Trophoblast cell (in vitro differentiated cells and primary cell): ENCODE results near the gene ADM5.

ENCODE experiments used
- DNase-seq, 2 donors: peaks; one replicate each; pipeline ENCODE4 v3.0.0-alpha.2; 2016
- H2AFZ ChIP-seq: 2 replicates; pipeline ENCODE4 v1.6.1; 2013; ENCODE audit warnings: low read length, moderate library complexity, mild to moderate bottlenecking; ENCODE audit not compliant: insufficient read depth, poor library complexity
- H2AK5ac ChIP-seq: 2 replicates; pipeline ENCODE4 v1.6.1; 2013; ENCODE audit warnings: mild to moderate bottlenecking, low read length
- H2BK120ac ChIP-seq: 2 replicates; pipeline ENCODE4 v1.6.1; 2013; ENCODE audit warnings: low read length, mild to moderate bottlenecking, moderate library complexity; ENCODE audit not compliant: insufficient read depth, poor library complexity
- H2BK12ac ChIP-seq: 2 replicates; pipeline ENCODE4 v1.6.1; 2013; ENCODE audit warnings: mild to moderate bottlenecking, low read length, moderate library complexity
- H2BK5ac ChIP-seq: 2 replicates; pipeline ENCODE4 v1.6.1; 2013; ENCODE audit warnings: low read length, low read depth, moderate library complexity, mild to moderate bottlenecking; ENCODE audit not compliant: poor library complexity
- H3K14ac ChIP-seq: 2 replicates; pipeline ENCODE4 v1.6.1; 2013; ENCODE audit warnings: mild to moderate bottlenecking, low read length
- H3K18ac ChIP-seq: 2 replicates; pipeline ENCODE4 v1.6.1; 2013; ENCODE audit warnings: mild to moderate bottlenecking, low read length
- H3K23ac ChIP-seq: 2 replicates; pipeline ENCODE4 v1.6.1; 2013; ENCODE audit warnings: low read length
- H3K27ac ChIP-seq: 2 replicates; pipeline ENCODE4 v1.5.1; 2013; ENCODE audit warnings: low read depth, mild to moderate bottlenecking, inconsistent platforms, low read length, moderate library complexity
- H3K27me3 ChIP-seq: 2 replicates; pipeline ENCODE4 v1.6.1; 2013; ENCODE audit warnings: inconsistent platforms, mild to moderate bottlenecking, low read length, moderate library complexity; ENCODE audit not compliant: insufficient read depth
- H3K36me3 ChIP-seq, 2 experiments: 1 replicate in 1 of 2; 2 replicates in 1 of 2; pipeline ENCODE4 v1.6.1; 2013; ENCODE audit warnings: low read length in 2 of 2, mild to moderate bottlenecking in 2 of 2, moderate library complexity in 1 of 2; ENCODE audit not compliant: insufficient read depth in 2 of 2, control insufficient read depth in 1 of 2
- H3K4ac ChIP-seq: 2 replicates; pipeline ENCODE4 v1.6.1; 2013; ENCODE audit warnings: low read depth, mild to moderate bottlenecking, low read length, moderate library complexity
- H3K4me1 ChIP-seq, 2 experiments: 1 replicate in 1 of 2; 2 replicates in 1 of 2; pipeline ENCODE4 v1.6.1; 2013; ENCODE audit warnings: low read length in 2 of 2, mild to moderate bottlenecking in 2 of 2, moderate library complexity in 1 of 2; ENCODE audit not compliant: insufficient read depth in 2 of 2, control insufficient read depth in 1 of 2
- H3K4me2 ChIP-seq: 2 replicates; pipeline ENCODE4 v1.6.1; 2013; ENCODE audit warnings: inconsistent platforms, mild to moderate bottlenecking, low read length, moderate library complexity
- H3K4me3 ChIP-seq: 2 replicates; pipeline ENCODE4 v1.5.1; 2013; ENCODE audit warnings: mild to moderate bottlenecking, low read depth, low read length, inconsistent platforms
- H3K79me1 ChIP-seq: one replicate; pipeline ENCODE4 v1.6.1; 2013; ENCODE audit warnings: low read length
- H3K79me2 ChIP-seq: 2 replicates; pipeline ENCODE4 v1.6.1; 2013; ENCODE audit warnings: low read length, mild to moderate bottlenecking; ENCODE audit not compliant: control insufficient read depth, insufficient read depth, poor library complexity
- H3K9ac ChIP-seq: 2 replicates; pipeline ENCODE4 v1.6.1; 2013; ENCODE audit warnings: mild to moderate bottlenecking, low read length
- H3K9me3 ChIP-seq: 2 replicates; pipeline ENCODE4 v1.6.1; 2013; ENCODE audit warnings: low read depth, mild to moderate bottlenecking, control low read depth, inconsistent platforms, low read length; ENCODE audit not compliant: insufficient read depth
- H4K12ac ChIP-seq: 2 replicates; pipeline ENCODE4 v1.6.1; 2013; ENCODE audit warnings: low read depth, mild to moderate bottlenecking, low read length, moderate library complexity
- H4K8ac ChIP-seq: 2 replicates; pipeline ENCODE4 v1.6.1; 2013; ENCODE audit warnings: low read depth, mild to moderate bottlenecking, low read length, moderate library complexity
- H4K91ac ChIP-seq: one replicate; pipeline ENCODE4 v1.6.1; 2013; ENCODE audit warnings: low read depth, mild to moderate bottlenecking, low read length, moderate library complexity
- WGBS: extraction: QIAGEN DNeasy Blood & Tissue Kit; methylation state at CpG from one replicate; pipeline ENCODE4 v1.1.7; 2013; ENCODE audit warnings: missing lambda C conversion rate; ENCODE audit not compliant: insufficient read length, insufficient coverage; ENCODE audit errors: extremely low coverage; 5-methylcytosine and 5-hydroxymethylcytosine counted together

ADM5 gene

GRCh38 chr19:49680421-49681351 is 8.7 kb upstream of the ADM5 start:
- H3K9me3 ChIP-seq: peaks cover 2% of the 10 kb centered on the region
- H3K4me3 ChIP-seq: no peak overlapping the region

DNA sequence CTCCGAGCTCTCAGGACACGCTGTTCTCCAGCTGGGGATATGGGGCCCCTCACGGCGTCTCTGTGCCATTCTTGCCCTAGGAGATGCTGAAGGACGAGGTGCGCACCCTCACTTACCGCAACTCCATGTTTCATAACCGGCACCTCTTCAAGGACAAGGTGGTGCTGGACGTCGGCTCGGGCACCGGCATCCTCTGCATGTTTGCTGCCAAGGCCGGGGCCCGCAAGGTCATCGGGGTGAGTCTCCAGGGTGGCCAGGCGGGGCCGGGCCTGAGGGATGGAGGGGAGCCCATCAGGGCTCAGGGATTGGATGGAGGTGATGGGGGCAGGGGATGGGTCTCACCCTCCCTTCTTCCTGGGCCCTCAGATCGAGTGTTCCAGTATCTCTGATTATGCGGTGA is 7.6 kb upstream of the ADM5 start:
- Histone ChIP-seq H3K4me1 (peaks cover 13% of the 10 kb centered on the region in 2 experiments), H3K9ac (no peak overlapping the region), H3K79me2 (peaks cover 27% of the 10 kb centered on the region), H2AK5ac (no peak overlapping the region), H3K23ac (no peak overlapping the region), H2BK5ac (no peak overlapping the region), H3K9me3 (peaks cover 2% of the 10 kb centered on the region), H3K27ac (no peak overlapping the region), H4K8ac (no peak overlapping the region), H3K79me1 (peaks cover 12% of the 10 kb centered on the region), H2BK12ac (no peak overlapping the region), H3K36me3 (peaks cover 52 to 53% of the 10 kb centered on the region in 2 experiments), H2AFZ (no peak overlapping the region), H3K4me3 (peak overlapping the region; percentile 30), H3K27me3 (no peaks in the 10 kb centered on the region), H4K91ac (no peak overlapping the region), H2BK120ac (no peak overlapping the region), H3K14ac (no peak overlapping the region), H3K4me2 (no peak overlapping the region), H3K4ac (peak overlapping the region; percentile 24), H3K18ac (peak overlapping the region; percentile 1), H4K12ac (no peak overlapping the region)
- no peak for DNase-seq
- no CpG with 5 or more reads among the region's 19 CpGs for WGBS

More at GRCh38 chr19:49680421-49681351, 8.7 kb upstream of the ADM5 start:
- no peaks in the 10 kb centered on the region for H3K27me3 ChIP-seq
- H2BK12ac ChIP-seq: no peak overlapping the region
- no peak overlapping the region for H3K14ac ChIP-seq
- no peak overlapping the region for H3K9ac ChIP-seq
- H3K23ac ChIP-seq: no peak overlapping the region
- WGBS: no CpG with 5 or more reads among the region's 40 CpGs
- H3K36me3 ChIP-seq: peaks cover 42 to 44% of the 10 kb centered on the region in 2 experiments
- no peak overlapping the region for H2AFZ ChIP-seq
- H3K18ac ChIP-seq: peak overlapping the region; percentile 11
- H2BK5ac ChIP-seq: no peak overlapping the region
- peaks cover 13% of the 10 kb centered on the region in 2 experiments for H3K4me1 ChIP-seq
- peak overlapping the region; percentile 22 for H3K4me2 ChIP-seq
- peaks cover 28% of the 10 kb centered on the region for H3K79me2 ChIP-seq
- H3K27ac ChIP-seq: no peak overlapping the region
- peak overlapping the region; percentile 33 for H4K8ac ChIP-seq
- no peak overlapping the region for H2BK120ac ChIP-seq
- DNase-seq: peak; percentile 91 to 94
- H3K79me1 ChIP-seq: peaks cover 18% of the 10 kb centered on the region
- no peak overlapping the region for H4K91ac ChIP-seq
- H3K4ac ChIP-seq: peak overlapping the region; percentile 93
- no peak overlapping the region for H4K12ac ChIP-seq
- no peak overlapping the region for H2AK5ac ChIP-seq

- Histone ChIP-seq H2AFZ (no peak overlapping the region), H3K36me3 (peaks cover 56 to 57% of the 10 kb centered on the region in 2 experiments), H4K8ac (no peak overlapping the region), H3K27ac (no peak overlapping the region), H4K91ac (no peak overlapping the region), H3K14ac (no peak overlapping the region), H4K12ac (no peak overlapping the region), H2AK5ac (no peak overlapping the region), H3K23ac (no peak overlapping the region), H2BK5ac (no peak overlapping the region), H3K27me3 (no peaks in the 10 kb centered on the region), H3K4me3 (no peak overlapping the region), H3K4me2 (no peak overlapping the region), H3K9ac (no peak overlapping the region), H3K4me1 (peaks cover 13% of the 10 kb centered on the region in 2 experiments), H3K9me3 (peaks cover 2% of the 10 kb centered on the region), H3K79me1 (peaks cover 10% of the 10 kb centered on the region), H2BK12ac (no peak overlapping the region), H3K79me2 (peaks cover 25% of the 10 kb centered on the region), H3K18ac (no peak overlapping the region), H3K4ac (peak overlapping the region; percentile 14), H2BK120ac (no peak overlapping the region)
- no peak for DNase-seq
- no CpG with 5 or more reads among the region's 8 CpGs for WGBS
These were observed 7.1 kb upstream of the ADM5 start for GRCh38 chr19:49682274-49682673.

GRCh38 chr19:49683814-49684250 is 5.6 kb upstream of the ADM5 start:
- Histone ChIP-seq H2BK120ac (no peak overlapping the region), H3K79me2 (peaks cover 12% of the 10 kb centered on the region), H3K4ac (no peak overlapping the region), H4K12ac (no peak overlapping the region), H3K36me3 (peaks cover 68 to 71% of the 10 kb centered on the region in 2 experiments), H2AFZ (no peak overlapping the region), H3K14ac (no peak overlapping the region), H2BK5ac (no peak overlapping the region), H3K9me3 (peaks cover 2% of the 10 kb centered on the region), H2BK12ac (no peak overlapping the region), H3K18ac (no peak overlapping the region), H3K27me3 (no peaks in the 10 kb centered on the region), H4K91ac (no peak overlapping the region), H3K79me1 (no peaks in the 10 kb centered on the region), H3K23ac (no peak overlapping the region), H3K27ac (no peak overlapping the region), H3K4me1 (peaks cover 5 to 10% of the 10 kb centered on the region in 2 experiments), H3K4me3 (no peak overlapping the region), H3K9ac (no peak overlapping the region), H3K4me2 (no peak overlapping the region), H4K8ac (no peak overlapping the region), H2AK5ac (no peak overlapping the region)
- DNase-seq: no peak
- no CpG with 5 or more reads among the region's 18 CpGs for WGBS
